Measurements from ENCODE around the gene EHD3.

EHD3 gene

GRCh38 chr2:31254237-31255203 is 20.6 kb downstream of the EHD3 start:
- TF ChIP-seq MAX (IDR thresholded peaks at IDR 0.05) (no peak), TAF1 (IDR thresholded peaks at IDR 0.05; ENCODE audit: low read depth) (no peak), CEBPB (IDR thresholded peaks at IDR 0.05) (no peak), EP300 (IDR thresholded peaks at IDR 0.05; ENCODE audit: borderline replicate concordance) (no peak), USF1 (IDR thresholded peaks at IDR 0.05) (no peak), EGR1 (IDR thresholded peaks at IDR 0.05) (no peak), NFIC (IDR thresholded peaks at IDR 0.05) (no peak), TCF12 (IDR thresholded peaks at IDR 0.05; ENCODE audit: low read depth) (no peak), ZBTB7A (IDR thresholded peaks at IDR 0.05; ENCODE audit: low read depth) (no peak), TEAD4 (IDR thresholded peaks at IDR 0.05) (no peak), REST (IDR thresholded peaks at IDR 0.05; ENCODE audit: low read depth) (no peak), FOXM1 (IDR thresholded peaks at IDR 0.05; ENCODE audit: borderline replicate concordance, low read depth) (no peak), RAD21 (IDR thresholded peaks at IDR 0.05; ENCODE audit: low read depth) (no peak), YY1 (IDR thresholded peaks at IDR 0.05; ENCODE audit: low read depth) (no peak), CREB1 (IDR thresholded peaks at IDR 0.05; ENCODE audit: low read depth) (no peak)

GRCh38 chr2:31255911-31256571 is 22.1 kb downstream of the EHD3 start:
- no peak for TF ChIP-seq RAD21 (IDR thresholded peaks at IDR 0.05; ENCODE audit: low read depth)
- no peak for TF ChIP-seq REST (IDR thresholded peaks at IDR 0.05; ENCODE audit: low read depth)
- no peak for TF ChIP-seq TEAD4 (IDR thresholded peaks at IDR 0.05)
- no peak for TF ChIP-seq TCF12 (IDR thresholded peaks at IDR 0.05; ENCODE audit: low read depth)
- TF ChIP-seq ZBTB7A (IDR thresholded peaks at IDR 0.05; ENCODE audit: low read depth): no peak
- TF ChIP-seq NFIC (IDR thresholded peaks at IDR 0.05): no peak
- TF ChIP-seq EP300 (IDR thresholded peaks at IDR 0.05; ENCODE audit: borderline replicate concordance): no peak
- no peak for TF ChIP-seq EGR1 (IDR thresholded peaks at IDR 0.05)
- TF ChIP-seq YY1 (IDR thresholded peaks at IDR 0.05; ENCODE audit: low read depth): no peak
- TF ChIP-seq TAF1 (IDR thresholded peaks at IDR 0.05; ENCODE audit: low read depth): no peak

GRCh38 chr2:31256611-31257382 is 22.8 kb downstream of the EHD3 start:
- no peak for TF ChIP-seq EP300 (IDR thresholded peaks at IDR 0.05; ENCODE audit: borderline replicate concordance)
- no peak for TF ChIP-seq REST (IDR thresholded peaks at IDR 0.05; ENCODE audit: low read depth)
- TF ChIP-seq RAD21 (IDR thresholded peaks at IDR 0.05; ENCODE audit: low read depth): no peak
- no peak for TF ChIP-seq NFIC (IDR thresholded peaks at IDR 0.05)
- no peak for TF ChIP-seq MAX (IDR thresholded peaks at IDR 0.05)
- no peak for TF ChIP-seq CEBPB (IDR thresholded peaks at IDR 0.05)
- no peak for TF ChIP-seq TEAD4 (IDR thresholded peaks at IDR 0.05)
- TF ChIP-seq ZBTB7A (IDR thresholded peaks at IDR 0.05; ENCODE audit: low read depth): no peak
- TF ChIP-seq CREB1 (IDR thresholded peaks at IDR 0.05; ENCODE audit: low read depth): no peak
- no peak for TF ChIP-seq YY1 (IDR thresholded peaks at IDR 0.05; ENCODE audit: low read depth)
- no peak for TF ChIP-seq FOXM1 (IDR thresholded peaks at IDR 0.05; ENCODE audit: borderline replicate concordance, low read depth)
- no peak for TF ChIP-seq TCF12 (IDR thresholded peaks at IDR 0.05; ENCODE audit: low read depth)
- no peak for TF ChIP-seq TAF1 (IDR thresholded peaks at IDR 0.05; ENCODE audit: low read depth)
- no peak for TF ChIP-seq USF1 (IDR thresholded peaks at IDR 0.05)
- TF ChIP-seq EGR1 (IDR thresholded peaks at IDR 0.05): no peak
